ENCODE data around the gene MRAP2. TPM values are rescaled to one million over a fixed set of nuclear protein-coding genes. Genes with fewer than 3 reads are reported as not detected.

MRAP2 gene
- polyA plus RNA-seq, 1 donor (not counting 4 experiments of a cell fraction or from before 2014, with no cell fraction given): 3.0 TPM

GRCh38 chr6:84086056-84086455 lies 52.5 kb downstream of the MRAP2 start:
- H3K9ac ChIP-seq (ENCODE audit: control insufficient read depth, extremely low read depth, insufficient read depth, low read length): no peak overlapping the region
- no peak for DNase-seq (ENCODE audit: low read depth, low spot score)
- H3K36me3 ChIP-seq (ENCODE audit: control insufficient read depth in 2 of 2, extremely low read depth in 1 of 2, insufficient read depth in 2 of 2, low read length in 2 of 2): no peaks in the 10 kb centered on the region
- no peak overlapping the region for H3K4me3 ChIP-seq (ENCODE audit: control insufficient read depth in 2 of 3, extremely low read depth in 1 of 3, insufficient read depth in 2 of 3, low read depth in 1 of 3, low read length in 3 of 3)
- no peaks in the 10 kb centered on the region for H3K9me1 ChIP-seq (ENCODE audit: control insufficient read depth, extremely low read depth, insufficient read depth, low read length)
- no peak overlapping the region for H2AFZ ChIP-seq (ENCODE audit: control insufficient read depth, low read length)
- H3K4me1 ChIP-seq (ENCODE audit: control insufficient read depth, extremely low read depth, insufficient read depth, low read length): peaks cover 4% of the 10 kb centered on the region
- FAIRE-seq: no peak
- no peak overlapping the region for H3K27ac ChIP-seq (ENCODE audit: control insufficient read depth, insufficient read depth, low read length)
- no peak overlapping the region for H3K4me2 ChIP-seq (ENCODE audit: control insufficient read depth, extremely low read depth, insufficient read depth, low read depth, low read length)
- no peaks in the 10 kb centered on the region for H4K20me1 ChIP-seq (ENCODE audit: control insufficient read depth, extremely low read depth, insufficient read depth, low read length)
- no peaks in the 10 kb centered on the region for H3K79me2 ChIP-seq (ENCODE audit: control insufficient read depth, insufficient read depth, low read length)
- H3K9me3 ChIP-seq (ENCODE audit: control insufficient read depth, low read depth, low read length): no peaks in the 10 kb centered on the region
- H3K27me3 ChIP-seq (ENCODE audit: control insufficient read depth, extremely low read depth, insufficient read depth, low read length): no peaks in the 10 kb centered on the region
- TF ChIP-seq CTCF (optimal IDR thresholded peaks at IDR 0.05 in 1 of 3, IDR thresholded peaks at IDR 0.05 in 1 of 3, conservative IDR thresholded peaks at IDR 0.05 in 1 of 3; ENCODE audit: extremely low read depth in 1 of 3, insufficient read depth in 2 of 3, low read length in 3 of 3) (no peak), EZH2 (IDR thresholded peaks at IDR 0.05; ENCODE audit: low read length) (no peak)
- dilution Hi-C loops (cut with MboI; ENCODE audit: extremely low pct_ligation_motif_present, low sequenced_read_pairs): no loop called here

GRCh38 chr6:84086545-84087429 lies 53.2 kb downstream of the MRAP2 start:
- H3K79me2 ChIP-seq (ENCODE audit: control insufficient read depth, insufficient read depth, low read length): no peaks in the 10 kb centered on the region
- FAIRE-seq (no peak), DNase-seq (ENCODE audit: low read depth, low spot score) (no peak)
- TF ChIP-seq CTCF (optimal IDR thresholded peaks at IDR 0.05 in 1 of 3, IDR thresholded peaks at IDR 0.05 in 1 of 3, conservative IDR thresholded peaks at IDR 0.05 in 1 of 3; ENCODE audit: extremely low read depth in 1 of 3, insufficient read depth in 2 of 3, low read length in 3 of 3): no peak
- TF ChIP-seq EZH2 (IDR thresholded peaks at IDR 0.05; ENCODE audit: low read length): no peak
- H2AFZ ChIP-seq (ENCODE audit: control insufficient read depth, low read length): no peak overlapping the region
- no peaks in the 10 kb centered on the region for H3K9me3 ChIP-seq (ENCODE audit: control insufficient read depth, low read depth, low read length)
- no peak overlapping the region for H3K4me2 ChIP-seq (ENCODE audit: control insufficient read depth, extremely low read depth, insufficient read depth, low read depth, low read length)
- no peaks in the 10 kb centered on the region for H3K27me3 ChIP-seq (ENCODE audit: control insufficient read depth, extremely low read depth, insufficient read depth, low read length)
- dilution Hi-C loops (cut with MboI; ENCODE audit: extremely low pct_ligation_motif_present, low sequenced_read_pairs): no loop called here
- H3K27ac ChIP-seq (ENCODE audit: control insufficient read depth, insufficient read depth, low read length): no peak overlapping the region
- H3K36me3 ChIP-seq (ENCODE audit: control insufficient read depth in 2 of 2, extremely low read depth in 1 of 2, insufficient read depth in 2 of 2, low read length in 2 of 2): no peaks in the 10 kb centered on the region
- H3K4me3 ChIP-seq (ENCODE audit: control insufficient read depth in 2 of 3, extremely low read depth in 1 of 3, insufficient read depth in 2 of 3, low read depth in 1 of 3, low read length in 3 of 3): no peak overlapping the region
- no peaks in the 10 kb centered on the region for H4K20me1 ChIP-seq (ENCODE audit: control insufficient read depth, extremely low read depth, insufficient read depth, low read length)
- H3K9ac ChIP-seq (ENCODE audit: control insufficient read depth, extremely low read depth, insufficient read depth, low read length): no peak overlapping the region
- H3K4me1 ChIP-seq (ENCODE audit: control insufficient read depth, extremely low read depth, insufficient read depth, low read length): peaks cover 4% of the 10 kb centered on the region
- H3K9me1 ChIP-seq (ENCODE audit: control insufficient read depth, extremely low read depth, insufficient read depth, low read length): no peaks in the 10 kb centered on the region
